Activated CD8-positive, alpha-beta memory T cell treated with anti-CD3 and anti-CD28 coated beads, Interleukin-2, amount 10 ng/mL, durations not matched to agents 7 days and 5 days (primary cell): ENCODE measurements around the gene HHIP. TPM values are rescaled to one million over a fixed set of nuclear protein-coding genes. Genes with fewer than 3 reads are reported as not detected.

Experiments
- ATAC-seq: fragments of 150-1000 bp; cut with Tn5 transposase; one replicate; pipeline ENCODE4 v1.10.0; 2021; ENCODE audit warnings: moderate library complexity
- CTCF ChIA-PET: fragments of 350-600 bp; sonication (Branson Sonifier 250); formaldehyde crosslinking; loops from one replicate; lab custom pipeline; 2021; ENCODE audit warnings: antibody characterized with exemption; lab: Charles Lee
- DNase-seq: peaks from one replicate; pipeline ENCODE4 v3.0.0-alpha.2; 2020
- H3K27ac Mint-ChIP-seq: one replicate; pipeline ENCODE4 v1.8.0; 2021; ENCODE audit warnings: mild to moderate bottlenecking, mixed read lengths
- H3K27me3 Mint-ChIP-seq: one replicate; pipeline ENCODE4 v1.8.0; 2021; ENCODE audit warnings: mixed read lengths
- H3K36me3 Mint-ChIP-seq: one replicate; pipeline ENCODE4 v1.8.0; 2021; ENCODE audit warnings: mild to moderate bottlenecking, mixed read lengths
- H3K4me1 Mint-ChIP-seq: one replicate; pipeline ENCODE4 v1.8.0; 2021; ENCODE audit warnings: mixed read lengths
- H3K4me3 Mint-ChIP-seq: one replicate; pipeline ENCODE4 v1.8.0; 2021; ENCODE audit warnings: mild to moderate bottlenecking, moderate library complexity, mixed read lengths
- H3K9me3 Mint-ChIP-seq: one replicate; pipeline ENCODE4 v1.8.0; 2022; ENCODE audit warnings: low read depth, mixed read lengths
- total RNA-seq, 2 experiments: library from RNA; stranded (reverse); gene quantifications; one replicate each; pipeline ENCODE4 v1.2.3, GENCODE V29; 2021

The HHIP gene, protein sequence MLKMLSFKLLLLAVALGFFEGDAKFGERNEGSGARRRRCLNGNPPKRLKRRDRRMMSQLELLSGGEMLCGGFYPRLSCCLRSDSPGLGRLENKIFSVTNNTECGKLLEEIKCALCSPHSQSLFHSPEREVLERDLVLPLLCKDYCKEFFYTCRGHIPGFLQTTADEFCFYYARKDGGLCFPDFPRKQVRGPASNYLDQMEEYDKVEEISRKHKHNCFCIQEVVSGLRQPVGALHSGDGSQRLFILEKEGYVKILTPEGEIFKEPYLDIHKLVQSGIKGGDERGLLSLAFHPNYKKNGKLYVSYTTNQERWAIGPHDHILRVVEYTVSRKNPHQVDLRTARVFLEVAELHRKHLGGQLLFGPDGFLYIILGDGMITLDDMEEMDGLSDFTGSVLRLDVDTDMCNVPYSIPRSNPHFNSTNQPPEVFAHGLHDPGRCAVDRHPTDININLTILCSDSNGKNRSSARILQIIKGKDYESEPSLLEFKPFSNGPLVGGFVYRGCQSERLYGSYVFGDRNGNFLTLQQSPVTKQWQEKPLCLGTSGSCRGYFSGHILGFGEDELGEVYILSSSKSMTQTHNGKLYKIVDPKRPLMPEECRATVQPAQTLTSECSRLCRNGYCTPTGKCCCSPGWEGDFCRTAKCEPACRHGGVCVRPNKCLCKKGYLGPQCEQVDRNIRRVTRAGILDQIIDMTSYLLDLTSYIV
- not detected for total RNA-seq

DNA sequence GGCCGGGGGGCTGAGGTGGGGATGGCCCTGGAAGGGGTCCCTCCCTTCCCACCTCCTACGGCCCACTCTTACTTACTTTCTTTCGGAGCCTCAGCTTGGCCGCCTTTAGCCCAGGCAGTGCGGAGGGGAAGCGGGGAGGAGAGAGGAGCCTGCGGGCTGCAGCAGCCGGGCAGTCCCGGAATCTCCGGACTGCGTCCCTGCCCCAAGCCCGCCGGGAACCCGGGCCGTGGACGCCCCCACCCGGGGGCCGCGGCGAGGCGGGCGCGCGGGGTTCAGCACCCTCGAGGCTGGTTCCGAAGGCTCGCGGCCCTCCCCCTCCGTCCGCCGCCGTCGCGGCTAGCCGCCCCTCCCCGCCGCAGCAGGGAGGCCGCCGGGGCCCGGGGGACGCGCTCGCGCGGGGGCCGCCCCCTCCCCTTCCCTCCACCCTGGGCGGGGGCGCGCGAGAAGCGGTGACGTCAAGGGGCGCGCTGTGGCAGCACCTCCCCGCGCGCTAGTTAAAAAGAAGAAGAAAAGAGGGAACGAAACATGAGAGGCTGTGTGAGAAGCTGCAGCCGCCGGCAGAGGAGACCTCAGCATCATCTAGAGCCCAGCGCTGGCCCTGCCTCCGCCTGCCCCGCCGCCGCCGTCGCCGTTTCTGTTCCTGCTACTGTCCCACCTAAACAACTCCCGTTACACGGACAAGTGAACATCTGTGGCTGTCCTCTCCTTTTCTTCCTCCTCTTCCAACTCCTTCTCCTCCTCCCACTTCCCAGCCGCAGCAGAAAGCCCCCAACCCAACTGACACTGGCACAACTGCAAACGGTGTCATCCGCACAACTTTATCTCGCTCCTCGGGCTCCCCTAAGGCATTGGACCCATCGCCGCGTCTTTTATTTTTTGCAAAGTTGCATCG is at the start of gene HHIP:
TSS of gene HHIP (plus strand) at position 526 of the 892 bp plus-strand sequence. CDS start 520 bp downstream, outside the sequence.
- Mint-ChIP-seq H3K27ac (no peak within 1 kb of the TSS), H3K27me3 (peaks cover 56% of the 10 kb centered on the region), H3K9me3 (no peaks in the 10 kb centered on the region), H3K4me1 (peaks cover 20% of the 10 kb centered on the region), H3K36me3 (peaks cover 2% of the 10 kb centered on the region), H3K4me3 (peak within 1 kb of the TSS; percentile 64)
- CTCF ChIA-PET, result no interaction called here
- DNase-seq (no peak), ATAC-seq (peak; percentile 43)

DNA sequence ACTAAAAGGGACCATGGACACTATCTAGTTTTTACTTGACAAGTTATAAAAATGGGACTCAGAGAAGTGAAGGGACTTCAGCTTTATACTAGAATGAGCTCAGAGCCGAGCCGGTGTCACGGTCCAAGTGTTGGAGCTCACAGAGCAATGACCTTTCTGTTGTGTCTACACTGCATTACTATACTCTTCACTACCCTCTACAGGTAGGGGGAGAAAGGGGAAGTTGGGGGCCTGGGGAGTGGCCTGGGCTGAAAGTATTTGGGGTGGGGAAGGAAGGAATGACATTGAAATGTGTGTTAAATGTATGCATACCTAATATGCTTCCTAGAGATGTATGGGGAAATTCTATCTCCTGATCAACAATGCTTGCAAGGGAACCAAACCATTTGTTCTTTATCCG is 48.8 kb upstream of the HHIP start:
- no peaks in the 10 kb centered on the region for H3K9me3 Mint-ChIP-seq
- H3K36me3 Mint-ChIP-seq, result no peaks in the 10 kb centered on the region
- no peaks in the 10 kb centered on the region for H3K27me3 Mint-ChIP-seq
- no peak overlapping the region for H3K4me3 Mint-ChIP-seq
- H3K4me1 Mint-ChIP-seq, result no peaks in the 10 kb centered on the region
- ATAC-seq, result no peak
- CTCF ChIA-PET, result no interaction called here
- no peak overlapping the region for H3K27ac Mint-ChIP-seq
- DNase-seq, result no peak

DNA sequence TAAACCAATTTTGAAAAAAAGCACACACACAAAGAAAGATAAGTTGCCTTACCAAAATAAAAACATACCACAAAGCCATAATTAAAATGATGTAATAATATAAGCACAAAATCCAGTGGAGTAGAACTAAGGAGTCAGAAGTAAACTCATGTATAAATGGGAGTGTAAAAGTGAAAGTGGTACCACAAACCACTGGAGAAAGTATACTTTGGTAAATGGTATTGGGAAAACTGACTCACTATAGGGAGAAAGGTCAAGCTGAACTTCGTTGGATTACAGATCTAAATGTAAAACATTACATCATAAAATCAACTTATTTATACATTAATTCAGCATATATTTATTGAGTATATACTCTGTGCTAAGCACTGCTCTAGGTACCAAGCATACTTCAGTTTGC is 46.3 kb upstream of the HHIP start:
- H3K4me1 Mint-ChIP-seq, result no peaks in the 10 kb centered on the region
- DNase-seq (no peak), ATAC-seq (no peak)
- H3K36me3 Mint-ChIP-seq, result no peaks in the 10 kb centered on the region
- no peaks in the 10 kb centered on the region for H3K9me3 Mint-ChIP-seq
- CTCF ChIA-PET, result no interaction called here
- no peak overlapping the region for H3K4me3 Mint-ChIP-seq
- H3K27ac Mint-ChIP-seq, result no peak overlapping the region
- H3K27me3 Mint-ChIP-seq, result no peaks in the 10 kb centered on the region

DNA sequence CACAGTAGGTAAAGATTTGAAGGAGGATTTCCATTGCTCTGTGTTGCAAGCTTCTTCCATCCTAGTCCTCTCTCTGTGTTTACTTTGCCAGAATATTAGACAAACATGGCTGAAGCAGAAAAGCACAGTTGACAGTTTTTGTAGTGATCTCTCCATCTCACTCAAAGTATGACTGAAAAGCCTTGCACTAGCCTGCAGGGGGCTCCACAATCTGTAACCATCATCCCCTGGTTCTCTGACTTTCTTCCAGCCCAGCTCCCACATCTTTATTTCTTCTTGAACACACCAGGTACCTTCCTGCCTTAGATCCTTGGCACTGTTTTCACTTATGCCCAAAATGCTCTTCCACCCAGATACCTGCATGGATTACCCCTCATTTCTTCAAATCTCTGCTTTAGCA is 34.1 kb upstream of the HHIP start:
- H3K4me3 Mint-ChIP-seq, result no peak overlapping the region
- peaks cover 2% of the 10 kb centered on the region for H3K9me3 Mint-ChIP-seq
- H3K27me3 Mint-ChIP-seq, result peaks cover 2% of the 10 kb centered on the region
- H3K27ac Mint-ChIP-seq, result no peak overlapping the region
- H3K36me3 Mint-ChIP-seq, result no peaks in the 10 kb centered on the region
- no peak for DNase-seq
- no peaks in the 10 kb centered on the region for H3K4me1 Mint-ChIP-seq
- no peak for ATAC-seq
- CTCF ChIA-PET, result no interaction called here

DNA sequence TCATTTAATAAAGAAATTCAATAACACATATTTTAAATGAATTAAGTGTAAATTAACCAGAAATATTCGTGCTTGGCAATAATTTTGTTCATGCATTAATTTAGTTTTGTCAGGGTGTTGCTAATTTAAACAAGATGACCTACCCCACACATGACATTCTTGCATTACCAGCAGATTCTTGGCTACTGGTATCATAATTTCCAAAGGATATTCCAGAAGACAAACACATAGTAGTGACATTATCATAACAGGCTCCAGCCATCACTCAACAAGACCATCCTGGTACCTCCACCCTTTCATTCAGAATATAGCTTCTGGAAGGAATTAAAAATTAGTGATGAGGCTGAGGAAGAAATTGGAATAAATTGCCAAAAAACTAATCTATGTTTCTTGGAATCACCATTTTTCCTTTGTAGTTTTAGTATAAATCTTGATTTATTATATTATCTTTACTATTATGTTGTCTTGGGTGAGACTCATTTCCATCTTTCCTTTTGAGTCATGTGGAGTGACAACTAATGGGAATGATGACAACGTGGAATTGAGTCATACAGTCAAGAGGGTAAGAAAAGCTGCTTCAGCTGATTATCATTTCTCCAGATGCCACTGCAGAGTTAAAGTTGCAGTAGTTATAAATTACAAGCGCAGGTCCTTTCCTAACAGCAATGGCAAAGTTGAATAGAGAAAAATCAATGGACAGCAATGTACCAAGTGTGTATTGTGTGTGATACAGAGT is 30.9 kb upstream of the HHIP start:
- no peak for ATAC-seq
- Mint-ChIP-seq H3K4me1 (no peaks in the 10 kb centered on the region), H3K27me3 (peaks cover 2% of the 10 kb centered on the region), H3K27ac (no peak overlapping the region), H3K4me3 (no peak overlapping the region), H3K9me3 (no peaks in the 10 kb centered on the region), H3K36me3 (no peaks in the 10 kb centered on the region)
- CTCF ChIA-PET, result no interaction called here
- DNase-seq, result no peak

DNA sequence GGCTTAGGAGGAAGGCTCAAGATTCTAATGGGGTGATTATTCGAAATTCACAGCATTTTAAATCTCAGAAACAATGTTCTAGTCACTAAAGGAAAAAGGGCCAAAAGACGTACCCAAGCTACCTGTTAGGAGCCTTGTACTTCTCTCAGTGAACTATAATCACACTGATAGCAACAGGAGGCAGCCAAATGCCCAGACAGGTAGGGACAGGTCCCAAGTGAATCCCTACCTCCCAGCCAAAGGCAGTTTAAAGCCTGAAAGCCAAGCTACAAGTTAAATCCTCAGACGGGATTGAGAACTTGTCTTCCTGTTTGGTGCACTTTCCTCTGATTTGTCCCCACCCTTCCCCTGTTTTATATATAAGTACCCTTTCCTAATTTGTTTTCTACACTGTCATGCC is 24.3 kb upstream of the HHIP start:
- no peak for DNase-seq
- no peaks in the 10 kb centered on the region for H3K36me3 Mint-ChIP-seq
- H3K27me3 Mint-ChIP-seq, result no peaks in the 10 kb centered on the region
- no peaks in the 10 kb centered on the region for H3K4me1 Mint-ChIP-seq
- no peak for ATAC-seq
- no peak overlapping the region for H3K4me3 Mint-ChIP-seq
- no peaks in the 10 kb centered on the region for H3K9me3 Mint-ChIP-seq
- CTCF ChIA-PET, result no interaction called here
- no peak overlapping the region for H3K27ac Mint-ChIP-seq

DNA sequence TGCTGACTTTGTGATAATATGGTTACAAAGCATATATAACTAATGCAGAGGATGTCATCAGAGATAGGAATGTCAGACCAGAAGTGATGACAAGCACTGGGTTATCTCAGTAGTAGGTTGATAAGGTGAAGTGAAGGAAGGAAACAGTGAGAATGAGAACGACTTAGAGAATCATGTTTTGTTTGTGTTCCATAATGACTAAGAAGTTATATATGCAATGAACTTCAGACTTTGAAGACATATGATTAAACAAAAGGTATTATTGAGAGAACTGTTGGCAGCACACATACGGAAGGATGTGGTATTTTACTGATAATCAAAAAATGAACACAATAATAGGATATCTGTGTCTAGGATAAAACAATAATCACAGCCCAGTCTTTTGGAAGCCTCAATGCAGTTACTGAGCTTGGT is 18.3 kb upstream of the HHIP start:
- H3K36me3 Mint-ChIP-seq, result no peaks in the 10 kb centered on the region
- ATAC-seq, result no peak
- CTCF ChIA-PET, result no interaction called here
- no peak overlapping the region for H3K4me3 Mint-ChIP-seq
- no peak for DNase-seq
- H3K27ac Mint-ChIP-seq, result no peak overlapping the region
- no peaks in the 10 kb centered on the region for H3K4me1 Mint-ChIP-seq
- H3K9me3 Mint-ChIP-seq, result no peaks in the 10 kb centered on the region
- H3K27me3 Mint-ChIP-seq, result no peaks in the 10 kb centered on the region

DNA sequence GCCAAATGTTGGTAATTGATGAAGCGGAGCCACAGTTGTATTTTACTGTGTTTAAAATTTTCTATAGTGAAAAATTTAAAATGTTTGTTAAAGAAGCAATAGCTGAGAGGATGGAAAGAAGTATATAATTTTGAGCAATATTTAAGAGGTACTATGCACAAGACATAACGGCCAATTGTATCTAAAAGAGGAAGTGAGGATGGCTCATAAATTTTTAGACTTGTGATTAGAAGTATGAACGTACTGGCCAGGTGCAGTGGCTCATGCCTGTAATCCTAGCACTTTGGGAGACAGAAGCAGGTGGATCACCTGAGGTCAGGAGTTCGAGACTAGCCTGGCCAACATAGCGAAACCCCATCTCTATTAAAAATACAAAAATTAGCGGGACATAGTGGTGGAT is 12.7 kb upstream of the HHIP start:
- DNase-seq, result no peak
- Mint-ChIP-seq H3K27me3 (peaks cover 5% of the 10 kb centered on the region), H3K9me3 (no peaks in the 10 kb centered on the region), H3K36me3 (no peaks in the 10 kb centered on the region), H3K4me3 (no peak overlapping the region), H3K4me1 (no peaks in the 10 kb centered on the region), H3K27ac (no peak overlapping the region)
- CTCF ChIA-PET, result no interaction called here
- no peak for ATAC-seq

DNA sequence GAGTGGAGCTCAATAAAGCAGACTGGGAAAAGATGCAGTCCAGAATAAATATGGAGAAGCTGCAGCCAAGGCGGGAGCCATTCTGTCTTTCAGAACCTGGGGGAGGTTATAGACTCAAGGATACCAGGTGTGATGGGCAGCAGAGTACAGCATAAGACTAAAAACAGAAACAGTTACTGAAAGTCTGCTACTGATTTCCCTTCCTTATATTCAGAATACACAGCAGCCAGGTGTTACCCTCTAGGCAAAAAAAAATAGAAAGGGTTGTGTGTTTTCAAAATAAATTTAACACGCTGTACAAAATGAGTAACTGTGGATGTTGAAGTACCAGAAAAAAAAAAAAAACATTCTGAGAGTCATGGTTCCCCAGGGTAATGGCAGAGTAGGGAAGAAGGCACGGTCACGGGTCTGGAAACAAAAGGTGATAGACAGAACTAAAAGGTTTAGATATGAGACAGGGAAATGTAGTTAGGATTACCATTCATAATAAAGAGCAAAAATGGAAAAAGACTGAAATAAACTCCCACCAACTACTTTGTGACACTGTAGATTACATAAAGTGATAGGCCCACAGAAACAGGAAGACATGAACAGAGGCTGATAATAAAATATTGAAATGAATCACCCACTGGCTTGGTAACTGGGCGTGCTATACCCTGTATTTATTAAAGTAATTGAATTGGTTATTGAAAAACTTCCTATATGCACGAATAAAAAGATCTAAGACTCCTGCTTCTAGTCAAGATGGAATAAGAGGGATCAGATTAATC is 10.8 kb upstream of the HHIP start:
- peaks cover 8% of the 10 kb centered on the region for H3K27me3 Mint-ChIP-seq
- H3K36me3 Mint-ChIP-seq, result no peaks in the 10 kb centered on the region
- DNase-seq, result no peak
- H3K4me1 Mint-ChIP-seq, result no peaks in the 10 kb centered on the region
- no peak overlapping the region for H3K27ac Mint-ChIP-seq
- H3K4me3 Mint-ChIP-seq, result no peak overlapping the region
- CTCF ChIA-PET, result no interaction called here
- H3K9me3 Mint-ChIP-seq, result no peaks in the 10 kb centered on the region
- ATAC-seq, result no peak

DNA sequence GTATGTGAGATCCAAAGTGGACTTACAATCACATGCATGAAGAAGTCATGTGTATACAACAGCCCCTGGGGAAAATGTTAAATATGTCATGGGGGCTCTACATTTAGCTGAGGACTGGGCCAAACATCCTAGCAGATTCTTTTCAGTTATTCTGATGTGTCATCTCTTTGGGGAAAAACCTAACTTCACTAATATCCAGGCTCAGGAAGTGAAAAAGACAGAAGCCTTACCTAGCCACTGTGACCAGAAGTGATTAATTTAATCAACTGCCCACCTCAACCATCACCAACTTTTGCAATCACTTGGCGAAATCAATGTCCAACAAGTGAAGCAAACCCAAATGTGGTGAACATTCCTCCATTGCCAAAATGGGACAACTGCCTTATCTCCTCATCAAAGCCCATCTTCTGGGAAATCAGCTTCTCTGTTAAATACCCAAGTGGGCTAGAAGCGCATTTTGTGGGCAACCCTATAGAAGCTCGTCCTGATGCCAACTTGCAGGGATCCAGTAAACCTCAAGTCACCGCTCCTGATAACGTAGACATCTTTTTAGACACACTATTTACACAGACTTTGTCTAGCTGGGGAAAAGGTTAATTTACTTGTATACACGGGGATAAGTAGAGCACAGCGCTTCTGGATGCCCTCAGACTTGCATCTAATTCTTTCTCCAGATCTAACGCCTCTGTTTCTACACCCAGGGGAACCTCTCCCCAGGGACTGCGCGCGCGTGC is 1.4 kb upstream of the HHIP start:
- Mint-ChIP-seq H3K27me3 (peaks cover 44% of the 10 kb centered on the region), H3K27ac (no peak overlapping the region), H3K36me3 (peaks cover 2% of the 10 kb centered on the region), H3K4me3 (no peak overlapping the region), H3K4me1 (peaks cover 20% of the 10 kb centered on the region), H3K9me3 (no peaks in the 10 kb centered on the region)
- CTCF ChIA-PET, result no interaction called here
- no peak for ATAC-seq
- DNase-seq, result no peak

DNA sequence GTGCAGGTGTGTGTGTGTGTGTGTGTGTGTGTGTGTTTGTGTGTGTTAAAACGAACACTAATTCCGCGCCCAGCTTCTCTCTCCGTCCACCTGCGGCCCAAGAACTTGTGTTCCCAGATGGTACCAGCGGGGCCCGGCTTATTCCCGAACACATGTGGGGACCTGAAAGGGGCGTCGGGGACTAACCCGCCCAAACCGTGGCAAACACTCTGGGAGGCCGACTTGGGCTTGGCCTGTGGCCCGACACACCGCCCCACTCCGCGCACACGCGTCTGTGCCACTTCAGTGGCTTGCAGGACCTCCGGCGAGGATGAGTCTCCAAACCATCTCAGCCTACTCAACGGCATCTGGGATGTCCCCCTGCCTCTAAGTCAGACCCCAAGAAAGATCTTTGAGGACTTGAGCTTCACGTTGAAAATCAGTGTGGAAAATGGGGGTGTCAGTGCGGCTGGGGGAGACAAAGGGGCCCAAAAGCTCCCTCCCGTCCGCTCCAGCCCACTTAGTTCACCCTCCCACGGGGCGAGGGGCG is 790 bp upstream of the HHIP start:
- ATAC-seq (no peak), DNase-seq (no peak)
- CTCF ChIA-PET, result no interaction called here
- no peaks in the 10 kb centered on the region for H3K9me3 Mint-ChIP-seq
- H3K36me3 Mint-ChIP-seq, result peaks cover 2% of the 10 kb centered on the region
- no peak overlapping the region for H3K27ac Mint-ChIP-seq
- no peak overlapping the region for H3K4me3 Mint-ChIP-seq
- peaks cover 20% of the 10 kb centered on the region for H3K4me1 Mint-ChIP-seq
- peaks cover 50% of the 10 kb centered on the region for H3K27me3 Mint-ChIP-seq
